ENCODE measurements around the gene PDSS1. TPM values are rescaled to one million over a fixed set of nuclear protein-coding genes. Genes with fewer than 3 reads are reported as not detected.

PDSS1 gene
- total RNA-seq, 3 donors from 2014 or later = 37.4 to 45.6 (median 43.5) TPM

DNA sequence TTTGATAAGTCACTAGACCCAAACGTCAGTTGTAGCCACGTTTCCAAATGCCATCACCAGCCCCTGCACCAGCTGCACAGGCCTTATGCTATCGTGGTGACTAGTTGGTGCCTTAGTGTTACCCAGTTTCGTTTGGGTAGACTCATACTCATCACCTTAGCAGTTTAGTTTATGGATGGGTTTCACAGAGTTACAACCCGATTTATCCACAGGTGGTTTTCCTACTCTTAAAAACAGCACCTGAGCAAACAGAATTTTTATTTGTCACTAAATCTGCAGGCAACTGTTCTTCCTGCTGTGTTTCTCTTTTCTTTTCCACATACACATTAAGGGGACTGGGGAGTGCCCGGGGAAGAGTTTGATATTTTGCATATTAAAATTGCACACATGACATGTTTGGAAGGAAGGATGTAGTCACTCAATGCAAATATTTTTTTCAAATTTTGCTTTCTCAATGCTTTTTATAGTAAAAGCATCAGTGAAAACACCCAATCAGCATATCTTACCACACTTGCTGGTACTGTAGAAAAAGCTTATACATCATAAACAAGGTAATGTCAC is 41.6 kb downstream of the PDSS1 start:
- DNase-seq = no peak
- Mint-ChIP-seq H3K9me3 (no peaks in the 10 kb centered on the region), H3K27me3 (ENCODE audit: low read depth) (no peaks in the 10 kb centered on the region), H3K4me3 (peak overlapping the region; percentile 22), H3K36me3 (ENCODE audit: insufficient read depth) (peaks cover 53% of the 10 kb centered on the region), H3K4me1 (ENCODE audit: low read depth) (peaks cover 32% of the 10 kb centered on the region)
- ATAC-seq = peak; percentile 9 to 74

DNA sequence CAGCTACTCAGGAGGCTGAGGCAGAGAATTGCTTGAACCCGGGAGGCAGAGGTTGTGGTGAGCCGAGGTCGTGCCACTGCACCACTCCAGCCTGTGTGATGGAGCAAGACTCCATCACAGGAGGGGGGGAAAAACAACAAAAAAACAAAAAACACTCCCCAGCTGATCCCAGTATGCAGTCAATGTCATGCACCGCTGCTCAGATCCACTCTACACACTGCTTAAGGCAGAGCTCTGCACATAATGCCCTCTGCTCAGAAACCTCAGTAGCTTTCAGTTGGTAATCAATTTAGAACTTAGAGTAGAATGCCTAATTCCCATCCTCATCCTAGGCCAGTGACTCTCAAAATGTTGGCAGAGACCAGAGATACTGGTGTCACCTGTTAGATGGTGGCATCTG is 43.9 kb downstream of the PDSS1 start:
- ATAC-seq (no peak), DNase-seq (no peak)
- no peak overlapping the region for H3K4me3 Mint-ChIP-seq
- peaks cover 49% of the 10 kb centered on the region for H3K36me3 Mint-ChIP-seq (ENCODE audit: insufficient read depth)
- H3K27me3 Mint-ChIP-seq (ENCODE audit: low read depth) = no peaks in the 10 kb centered on the region
- H3K9me3 Mint-ChIP-seq = no peaks in the 10 kb centered on the region
- peaks cover 32% of the 10 kb centered on the region for H3K4me1 Mint-ChIP-seq (ENCODE audit: low read depth)

DNA sequence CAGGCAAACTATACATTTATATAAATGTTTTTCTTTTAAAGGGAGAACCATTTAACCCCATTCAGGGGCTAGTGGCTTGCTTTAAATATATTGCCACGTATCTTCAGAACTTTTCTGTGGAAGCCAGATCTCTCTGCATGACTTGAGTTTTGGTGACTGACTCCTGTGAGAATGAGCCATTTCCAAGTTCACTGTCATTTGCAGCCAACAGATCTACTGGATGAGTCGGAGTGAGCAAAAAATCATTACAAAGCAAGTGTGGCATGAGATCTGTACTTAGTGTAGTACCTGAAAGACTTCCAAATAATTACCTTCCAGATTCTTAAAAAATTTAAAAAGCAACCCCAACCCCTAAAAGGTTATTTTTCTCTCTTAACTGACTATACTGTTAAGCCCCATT is 45.6 kb downstream of the PDSS1 start:
- H3K4me3 Mint-ChIP-seq = no peak overlapping the region
- no peaks in the 10 kb centered on the region for H3K27me3 Mint-ChIP-seq (ENCODE audit: low read depth)
- peaks cover 21% of the 10 kb centered on the region for H3K4me1 Mint-ChIP-seq (ENCODE audit: low read depth)
- peaks cover 48% of the 10 kb centered on the region for H3K36me3 Mint-ChIP-seq (ENCODE audit: insufficient read depth)
- no peak for DNase-seq
- H3K9me3 Mint-ChIP-seq = no peaks in the 10 kb centered on the region
- no peak for ATAC-seq

DNA sequence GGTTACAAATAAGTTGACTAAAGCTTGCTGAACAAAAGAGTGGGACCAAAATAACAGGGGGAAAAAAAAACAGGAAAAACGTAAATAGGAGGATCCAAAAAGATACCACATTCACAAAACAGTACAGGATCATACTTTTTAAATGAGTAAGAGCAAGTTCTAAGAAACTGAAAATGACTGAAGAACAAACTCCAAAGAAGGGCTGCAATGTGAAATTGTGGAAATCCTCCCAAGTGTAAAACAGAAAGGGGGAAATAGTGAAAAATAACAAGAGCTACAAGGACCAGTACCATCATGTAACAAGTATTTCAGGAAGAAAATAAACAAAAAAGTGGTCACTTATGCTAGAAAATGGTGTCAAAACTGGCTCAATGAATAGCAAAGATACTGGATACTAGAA is 46.3 kb downstream of the PDSS1 start:
- Mint-ChIP-seq H3K27me3 (ENCODE audit: low read depth) (no peaks in the 10 kb centered on the region), H3K4me1 (ENCODE audit: low read depth) (peaks cover 14% of the 10 kb centered on the region), H3K9me3 (no peaks in the 10 kb centered on the region), H3K36me3 (ENCODE audit: insufficient read depth) (peaks cover 50% of the 10 kb centered on the region), H3K4me3 (no peak overlapping the region)
- ATAC-seq (no peak), DNase-seq (no peak)

DNA sequence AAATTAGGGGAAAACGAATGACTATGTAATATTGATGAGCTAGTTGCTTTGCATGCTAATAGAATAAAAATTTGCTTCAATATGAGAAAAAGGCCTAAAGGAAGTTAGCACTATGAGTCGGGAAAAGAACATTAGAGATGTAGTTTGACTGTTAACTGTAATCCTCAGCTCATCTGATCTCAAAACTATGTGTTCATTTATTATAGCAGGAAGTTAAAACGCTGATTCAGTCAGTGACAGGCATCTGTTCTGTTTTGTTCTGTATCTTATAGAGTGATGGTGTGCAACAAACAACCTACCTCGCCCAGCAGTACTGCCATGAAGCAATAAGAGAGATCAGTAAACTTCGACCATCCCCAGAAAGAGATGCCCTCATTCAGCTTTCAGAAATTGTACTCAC is 48.6 kb downstream of the PDSS1 start:
- Mint-ChIP-seq H3K27me3 (ENCODE audit: low read depth) (no peaks in the 10 kb centered on the region), H3K4me1 (ENCODE audit: low read depth) (peaks cover 4% of the 10 kb centered on the region), H3K36me3 (ENCODE audit: insufficient read depth) (peaks cover 39% of the 10 kb centered on the region), H3K4me3 (no peak overlapping the region), H3K9me3 (no peaks in the 10 kb centered on the region)
- ATAC-seq (no peak), DNase-seq (no peak)

DNA sequence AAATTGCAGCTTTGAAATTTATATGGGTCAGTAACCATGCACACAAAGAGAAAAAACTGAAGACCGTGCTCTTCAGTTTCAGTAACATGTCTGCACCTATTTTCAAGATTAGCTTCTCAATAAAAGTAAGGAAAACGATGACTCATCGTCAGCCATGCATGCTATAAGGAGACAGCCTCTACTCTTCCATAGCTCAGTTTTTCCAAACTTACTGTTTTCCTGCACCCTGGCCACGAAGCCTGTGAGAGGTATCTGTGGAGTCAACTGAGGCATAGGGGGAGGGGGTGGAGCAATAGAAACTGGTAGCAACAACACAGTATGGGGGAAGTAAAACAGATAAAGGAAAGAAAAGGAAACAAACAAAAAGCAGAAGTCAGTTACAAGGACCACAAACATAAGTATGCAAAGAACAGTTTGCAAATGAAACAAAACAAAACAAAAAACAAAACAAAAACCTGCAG is 58.0 kb downstream of the PDSS1 start:
- no peaks in the 10 kb centered on the region for H3K9me3 Mint-ChIP-seq
- ATAC-seq (no peak), DNase-seq (no peak)
- no peaks in the 10 kb centered on the region for H3K27me3 Mint-ChIP-seq (ENCODE audit: low read depth)
- H3K4me3 Mint-ChIP-seq = no peak overlapping the region
- peaks cover 4% of the 10 kb centered on the region for H3K4me1 Mint-ChIP-seq (ENCODE audit: low read depth)
- H3K36me3 Mint-ChIP-seq (ENCODE audit: insufficient read depth) = peaks cover 30% of the 10 kb centered on the region

DNA sequence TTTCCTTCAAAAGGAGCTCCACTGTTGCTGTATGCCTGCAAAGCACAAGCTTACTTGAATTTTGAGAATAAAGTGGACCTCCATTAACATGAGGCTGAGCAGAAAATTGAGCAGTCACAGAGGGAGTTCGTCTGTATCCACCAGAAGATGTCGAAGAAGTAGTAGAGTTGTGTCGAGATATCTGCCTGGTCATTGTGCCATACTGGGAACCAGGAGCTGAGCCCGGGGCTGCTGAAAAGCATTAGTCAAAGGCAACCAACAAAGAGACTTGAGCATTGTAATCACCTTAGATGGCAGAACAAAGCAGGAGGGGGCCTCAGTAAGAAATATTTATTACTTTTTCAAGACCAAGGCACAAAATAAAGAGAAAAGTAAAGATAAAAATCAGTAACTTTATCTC is 61.5 kb downstream of the PDSS1 start:
- H3K27me3 Mint-ChIP-seq (ENCODE audit: low read depth) = no peaks in the 10 kb centered on the region
- H3K9me3 Mint-ChIP-seq = no peaks in the 10 kb centered on the region
- ATAC-seq = no peak
- no peak overlapping the region for H3K4me3 Mint-ChIP-seq
- peaks cover 21% of the 10 kb centered on the region for H3K36me3 Mint-ChIP-seq (ENCODE audit: insufficient read depth)
- peaks cover 4% of the 10 kb centered on the region for H3K4me1 Mint-ChIP-seq (ENCODE audit: low read depth)
- DNase-seq = no peak

DNA sequence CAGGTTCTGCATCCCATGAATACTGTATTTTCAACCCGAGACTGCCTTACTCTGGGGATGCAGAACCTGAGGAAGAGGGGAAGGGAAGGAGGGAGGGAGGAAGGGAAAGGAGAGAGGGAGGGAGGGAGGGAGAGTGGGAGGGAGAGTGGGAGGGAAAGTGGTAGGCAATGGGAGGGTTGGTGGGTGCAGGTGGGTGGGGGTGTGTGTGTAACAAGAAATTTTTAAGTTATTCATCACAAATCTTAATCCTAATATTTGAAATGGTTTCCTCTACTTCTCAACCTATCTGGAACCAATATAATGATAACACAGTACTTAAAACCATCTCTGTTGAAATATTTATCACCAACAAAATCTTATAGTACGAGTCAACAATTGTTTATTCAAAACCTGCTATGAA is 68.0 kb downstream of the PDSS1 start:
- peaks cover 3% of the 10 kb centered on the region for H3K4me1 Mint-ChIP-seq (ENCODE audit: low read depth)
- H3K9me3 Mint-ChIP-seq = no peaks in the 10 kb centered on the region
- H3K4me3 Mint-ChIP-seq = no peak overlapping the region
- no peaks in the 10 kb centered on the region for H3K27me3 Mint-ChIP-seq (ENCODE audit: low read depth)
- no peak for ATAC-seq
- no peak for DNase-seq
- H3K36me3 Mint-ChIP-seq (ENCODE audit: insufficient read depth) = peaks cover 19% of the 10 kb centered on the region

DNA sequence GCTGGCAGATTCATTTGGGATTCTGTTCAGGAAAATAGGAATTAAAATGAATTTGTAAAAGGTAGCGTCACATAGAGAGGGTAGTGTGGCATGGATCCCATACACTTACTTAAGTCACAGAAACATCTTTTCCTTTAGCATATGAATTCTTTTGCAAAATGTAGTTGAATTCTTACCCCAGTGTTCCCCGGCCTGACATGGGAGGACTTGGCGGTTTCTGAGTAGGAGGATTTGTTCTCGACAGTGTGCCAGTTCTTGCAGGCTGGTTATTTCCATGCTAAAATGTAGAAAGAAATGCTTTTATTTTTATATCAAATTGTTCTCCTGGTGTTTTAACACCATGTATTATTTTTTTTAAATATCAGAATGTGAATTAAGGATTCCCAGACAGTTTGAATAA is 72.6 kb downstream of the PDSS1 start:
- Mint-ChIP-seq H3K27me3 (ENCODE audit: low read depth) (no peaks in the 10 kb centered on the region), H3K9me3 (no peaks in the 10 kb centered on the region), H3K36me3 (ENCODE audit: insufficient read depth) (peaks cover 16% of the 10 kb centered on the region), H3K4me3 (no peak overlapping the region), H3K4me1 (ENCODE audit: low read depth) (peaks cover 25% of the 10 kb centered on the region)
- ATAC-seq = no peak
- no peak for DNase-seq

DNA sequence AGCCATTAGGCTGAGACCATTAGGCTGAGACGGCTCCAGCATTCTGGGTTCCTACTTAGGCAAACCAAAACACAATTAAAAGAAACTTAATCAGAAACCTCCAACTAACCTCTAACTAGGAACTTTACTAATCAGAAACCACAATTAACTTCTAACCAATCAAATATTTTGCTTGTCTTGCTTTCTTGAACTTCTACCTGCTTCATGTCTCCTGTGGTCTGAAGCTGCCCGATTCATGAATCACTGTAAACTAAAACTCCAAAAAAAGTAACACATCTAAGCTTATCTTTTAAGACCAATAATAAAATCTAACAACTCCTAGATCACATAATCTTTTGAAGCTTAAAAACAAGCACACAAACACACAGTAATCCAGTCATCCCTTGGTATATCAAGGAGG is 76.1 kb downstream of the PDSS1 start:
- DNase-seq (no peak), ATAC-seq (no peak)
- H3K4me1 Mint-ChIP-seq (ENCODE audit: low read depth) = peaks cover 55% of the 10 kb centered on the region
- H3K27me3 Mint-ChIP-seq (ENCODE audit: low read depth) = no peaks in the 10 kb centered on the region
- no peaks in the 10 kb centered on the region for H3K9me3 Mint-ChIP-seq
- H3K36me3 Mint-ChIP-seq (ENCODE audit: insufficient read depth) = peaks cover 10% of the 10 kb centered on the region
- H3K4me3 Mint-ChIP-seq = no peak overlapping the region

DNA sequence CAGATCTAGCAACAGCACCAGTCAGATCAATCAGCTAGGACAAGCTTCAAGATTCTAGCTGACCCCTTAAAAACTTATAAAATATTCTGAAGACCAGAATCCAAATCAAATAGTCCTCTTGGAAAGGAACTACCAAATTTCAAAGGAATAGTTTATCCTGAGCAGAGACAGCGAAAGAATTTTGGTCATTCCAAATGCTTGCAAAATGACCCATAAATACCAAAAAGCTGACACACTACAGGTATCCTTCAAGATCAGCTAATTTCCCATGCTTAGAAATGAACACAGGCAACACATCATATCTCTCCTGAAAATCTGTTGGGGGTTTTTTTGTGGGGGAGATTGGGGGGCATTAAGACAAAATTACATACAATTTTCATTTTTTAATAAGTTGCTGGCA is 78.8 kb downstream of the PDSS1 start:
- no peak for DNase-seq
- H3K9me3 Mint-ChIP-seq = no peaks in the 10 kb centered on the region
- H3K36me3 Mint-ChIP-seq (ENCODE audit: insufficient read depth) = peaks cover 4% of the 10 kb centered on the region
- no peaks in the 10 kb centered on the region for H3K27me3 Mint-ChIP-seq (ENCODE audit: low read depth)
- no peak overlapping the region for H3K4me3 Mint-ChIP-seq
- H3K4me1 Mint-ChIP-seq (ENCODE audit: low read depth) = peaks cover 71% of the 10 kb centered on the region
- no peak for ATAC-seq

DNA sequence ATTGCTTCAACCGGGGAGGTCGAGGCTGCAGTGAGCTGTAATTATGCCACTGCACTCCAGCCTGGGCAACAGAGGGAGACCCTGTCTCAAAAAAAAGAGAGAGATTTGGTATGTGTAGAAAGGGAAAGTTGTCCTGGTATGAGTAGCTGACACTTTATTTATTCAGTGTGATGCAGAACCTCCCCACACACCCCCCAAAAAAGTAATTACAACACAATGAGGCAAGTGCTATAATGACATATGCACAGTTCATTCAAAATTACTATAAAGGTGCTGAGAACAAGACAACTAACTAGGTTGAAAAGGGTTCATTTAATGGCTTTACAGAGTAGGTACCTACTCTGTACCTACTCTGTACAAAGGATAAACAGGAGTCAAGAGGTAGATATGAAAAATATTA is 80.2 kb downstream of the PDSS1 start:
- Mint-ChIP-seq H3K4me3 (no peak overlapping the region), H3K36me3 (ENCODE audit: insufficient read depth) (peaks cover 4% of the 10 kb centered on the region)

DNA sequence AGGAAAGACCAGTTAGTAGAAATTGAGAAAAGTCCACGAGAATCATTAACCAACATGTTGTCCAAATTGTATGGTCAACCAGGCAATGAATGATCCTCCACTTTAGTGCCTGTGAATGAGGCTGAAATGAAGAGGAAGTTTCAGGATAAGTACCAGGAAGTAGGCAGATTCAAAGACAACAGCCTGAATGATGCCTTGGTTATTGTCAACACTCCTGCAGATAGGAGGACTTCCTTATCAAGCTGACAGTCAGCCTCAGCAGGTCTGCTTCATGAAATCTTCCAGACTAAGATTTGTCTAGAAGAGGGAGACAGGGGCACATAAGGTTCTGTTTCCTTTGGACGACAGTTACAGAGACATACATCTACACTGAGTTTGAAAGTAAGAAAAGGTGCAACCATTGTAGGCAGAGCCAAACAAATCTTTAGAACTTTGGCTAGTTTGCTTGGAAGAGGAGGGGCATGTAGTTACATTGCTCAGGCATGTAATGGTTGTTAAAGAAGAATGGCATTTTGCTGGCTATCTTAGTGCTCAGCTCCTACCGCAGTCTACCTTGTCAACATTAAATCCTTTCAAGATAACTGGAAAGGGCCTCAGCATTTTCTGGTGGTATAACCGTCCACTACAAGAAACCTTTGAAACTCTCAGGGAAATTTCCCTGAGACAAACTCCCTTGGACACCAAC is 81.8 kb downstream of the PDSS1 start:
- Mint-ChIP-seq H3K9me3 (no peaks in the 10 kb centered on the region), H3K27me3 (ENCODE audit: low read depth) (no peaks in the 10 kb centered on the region), H3K36me3 (ENCODE audit: insufficient read depth) (peaks cover 7% of the 10 kb centered on the region), H3K4me1 (ENCODE audit: low read depth) (peaks cover 86% of the 10 kb centered on the region), H3K4me3 (no peak overlapping the region)
- no peak for ATAC-seq
- DNase-seq = no peak

More for the DNA sequence above, 80.2 kb downstream of the PDSS1 start:
- DNase-seq (no peak), ATAC-seq (no peak)
- H3K9me3 Mint-ChIP-seq = no peaks in the 10 kb centered on the region
- peaks cover 79% of the 10 kb centered on the region for H3K4me1 Mint-ChIP-seq (ENCODE audit: low read depth)
- H3K27me3 Mint-ChIP-seq (ENCODE audit: low read depth) = no peaks in the 10 kb centered on the region

DNA sequence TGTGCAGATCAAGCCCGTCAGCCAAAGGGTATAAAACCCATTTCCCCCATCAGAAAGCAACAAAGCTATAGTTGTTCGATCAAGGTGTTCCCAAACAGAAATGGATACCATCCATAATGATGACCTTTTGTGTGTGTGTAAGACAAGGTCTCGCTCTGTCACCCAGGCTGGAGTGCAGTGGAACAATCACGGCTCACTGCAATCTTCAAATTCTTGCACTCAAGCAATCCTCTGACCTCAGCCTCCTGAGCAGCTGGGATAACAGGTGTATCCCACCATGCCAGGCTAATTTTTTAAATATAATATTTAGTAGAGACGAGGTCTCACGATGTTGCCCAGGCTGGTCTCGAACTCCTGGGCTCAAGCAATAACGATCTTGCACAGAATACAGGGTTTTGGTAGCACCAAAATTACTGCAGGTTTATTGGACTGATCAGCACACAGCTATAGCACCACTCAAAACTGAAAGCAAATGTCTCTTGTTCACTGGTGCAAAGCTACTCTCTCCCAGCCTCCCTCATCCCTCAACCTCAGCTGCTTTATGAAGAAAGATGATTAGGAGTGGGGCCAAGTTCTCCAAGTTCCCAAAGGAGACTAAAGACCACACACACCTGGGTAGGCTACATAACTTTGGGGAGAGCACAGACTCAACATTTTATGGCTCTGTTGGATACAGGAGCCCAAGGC is 82.7 kb downstream of the PDSS1 start:
- Mint-ChIP-seq H3K27me3 (ENCODE audit: low read depth) (no peaks in the 10 kb centered on the region), H3K4me1 (ENCODE audit: low read depth) (peaks cover 89% of the 10 kb centered on the region), H3K9me3 (no peaks in the 10 kb centered on the region), H3K36me3 (ENCODE audit: insufficient read depth) (peaks cover 7% of the 10 kb centered on the region), H3K4me3 (no peak overlapping the region)
- DNase-seq (no peak), ATAC-seq (no peak)

All from activated T-cell treated with anti-CD3 and anti-CD28 coated beads, Interleukin-2, amount 50 U/mL, for 4 hours (primary cell).